Measurements from ENCODE around the gene BHLHE23.

BHLHE23 gene

GRCh38 chr20:62994869-62995281 is 11.9 kb downstream of the BHLHE23 start:
- TF ChIP-seq, protein P1, sequence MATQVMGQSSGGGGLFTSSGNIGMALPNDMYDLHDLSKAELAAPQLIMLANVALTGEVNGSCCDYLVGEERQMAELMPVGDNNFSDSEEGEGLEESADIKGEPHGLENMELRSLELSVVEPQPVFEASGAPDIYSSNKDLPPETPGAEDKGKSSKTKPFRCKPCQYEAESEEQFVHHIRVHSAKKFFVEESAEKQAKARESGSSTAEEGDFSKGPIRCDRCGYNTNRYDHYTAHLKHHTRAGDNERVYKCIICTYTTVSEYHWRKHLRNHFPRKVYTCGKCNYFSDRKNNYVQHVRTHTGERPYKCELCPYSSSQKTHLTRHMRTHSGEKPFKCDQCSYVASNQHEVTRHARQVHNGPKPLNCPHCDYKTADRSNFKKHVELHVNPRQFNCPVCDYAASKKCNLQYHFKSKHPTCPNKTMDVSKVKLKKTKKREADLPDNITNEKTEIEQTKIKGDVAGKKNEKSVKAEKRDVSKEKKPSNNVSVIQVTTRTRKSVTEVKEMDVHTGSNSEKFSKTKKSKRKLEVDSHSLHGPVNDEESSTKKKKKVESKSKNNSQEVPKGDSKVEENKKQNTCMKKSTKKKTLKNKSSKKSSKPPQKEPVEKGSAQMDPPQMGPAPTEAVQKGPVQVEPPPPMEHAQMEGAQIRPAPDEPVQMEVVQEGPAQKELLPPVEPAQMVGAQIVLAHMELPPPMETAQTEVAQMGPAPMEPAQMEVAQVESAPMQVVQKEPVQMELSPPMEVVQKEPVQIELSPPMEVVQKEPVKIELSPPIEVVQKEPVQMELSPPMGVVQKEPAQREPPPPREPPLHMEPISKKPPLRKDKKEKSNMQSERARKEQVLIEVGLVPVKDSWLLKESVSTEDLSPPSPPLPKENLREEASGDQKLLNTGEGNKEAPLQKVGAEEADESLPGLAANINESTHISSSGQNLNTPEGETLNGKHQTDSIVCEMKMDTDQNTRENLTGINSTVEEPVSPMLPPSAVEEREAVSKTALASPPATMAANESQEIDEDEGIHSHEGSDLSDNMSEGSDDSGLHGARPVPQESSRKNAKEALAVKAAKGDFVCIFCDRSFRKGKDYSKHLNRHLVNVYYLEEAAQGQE (IDR thresholded peaks at IDR 0.05; ENCODE audit: insufficient read depth in 1 of 2, low read depth in 2 of 2, low read length in 2 of 2) = no peak
- TF ChIP-seq TAF1 (IDR thresholded peaks at IDR 0.05; ENCODE audit: borderline replicate concordance, insufficient read depth, low read length) (no peak), POLR2AphosphoS5 (IDR thresholded peaks at IDR 0.05; ENCODE audit: low read depth, low read length) (no peak), FOXP2 (optimal IDR thresholded peaks at IDR 0.05; ENCODE audit: borderline replicate concordance, extremely low read depth, extremely low read length, insufficient read depth) (no peak), SIN3A (IDR thresholded peaks at IDR 0.05; ENCODE audit: borderline replicate concordance, insufficient read depth, low read length) (no peak)

DNA sequence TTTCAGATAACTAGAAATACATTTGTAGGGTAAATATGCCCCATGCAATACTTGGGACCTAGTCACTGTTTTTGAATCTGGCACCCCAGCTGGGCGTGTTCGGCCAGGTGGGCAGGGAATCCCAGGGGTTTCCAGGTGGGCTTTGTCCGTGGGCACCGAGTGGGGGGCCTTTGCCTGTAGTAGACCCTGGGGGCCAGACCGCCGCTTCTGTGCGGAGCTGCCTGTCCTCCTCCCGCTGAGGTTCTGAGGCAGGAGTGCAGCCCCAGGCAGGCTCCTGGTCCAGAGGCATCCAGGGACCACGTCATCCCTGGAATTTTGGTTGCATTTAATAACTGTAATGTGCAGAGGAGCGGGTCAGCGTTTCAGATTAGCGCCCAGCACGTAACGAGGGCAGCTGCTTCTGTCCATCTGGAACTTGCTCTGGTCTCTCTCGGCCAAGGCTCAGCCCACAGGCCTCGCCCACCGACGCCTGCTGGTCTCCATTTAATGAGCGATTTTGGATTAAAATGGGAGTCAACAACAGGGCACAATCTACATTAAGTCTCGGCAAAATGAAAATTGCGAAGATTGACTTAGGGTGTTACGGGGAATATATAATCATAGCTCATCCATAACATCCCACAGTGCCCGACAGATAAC is 12.8 kb downstream of the BHLHE23 start:
- TF ChIP-seq POLR2AphosphoS5 (IDR thresholded peaks at IDR 0.05; ENCODE audit: low read depth, low read length) (no peak), SIN3A (IDR thresholded peaks at IDR 0.05; ENCODE audit: borderline replicate concordance, insufficient read depth, low read length) (no peak), FOXP2 (optimal IDR thresholded peaks at IDR 0.05; ENCODE audit: borderline replicate concordance, extremely low read depth, extremely low read length, insufficient read depth) (no peak), TAF1 (IDR thresholded peaks at IDR 0.05; ENCODE audit: borderline replicate concordance, insufficient read depth, low read length) (no peak)
- TF ChIP-seq, protein P1 (IDR thresholded peaks at IDR 0.05; ENCODE audit: insufficient read depth in 1 of 2, low read depth in 2 of 2, low read length in 2 of 2) = no peak

GRCh38 chr20:62991863-62992262 is 14.9 kb downstream of the BHLHE23 start:
- TF ChIP-seq, protein P1 (IDR thresholded peaks at IDR 0.05; ENCODE audit: insufficient read depth in 1 of 2, low read depth in 2 of 2, low read length in 2 of 2) = no peak
- no peak for TF ChIP-seq FOXP2 (optimal IDR thresholded peaks at IDR 0.05; ENCODE audit: borderline replicate concordance, extremely low read depth, extremely low read length, insufficient read depth)
- TF ChIP-seq POLR2AphosphoS5 (IDR thresholded peaks at IDR 0.05; ENCODE audit: low read depth, low read length) = no peak
- TF ChIP-seq TAF1 (IDR thresholded peaks at IDR 0.05; ENCODE audit: borderline replicate concordance, insufficient read depth, low read length) = no peak
- TF ChIP-seq SIN3A (IDR thresholded peaks at IDR 0.05; ENCODE audit: borderline replicate concordance, insufficient read depth, low read length) = no peak

- no peak for TF ChIP-seq FOXP2 (optimal IDR thresholded peaks at IDR 0.05; ENCODE audit: borderline replicate concordance, extremely low read depth, extremely low read length, insufficient read depth)
- TF ChIP-seq POLR2AphosphoS5 (IDR thresholded peaks at IDR 0.05; ENCODE audit: low read depth, low read length) = no peak
- no peak for TF ChIP-seq TAF1 (IDR thresholded peaks at IDR 0.05; ENCODE audit: borderline replicate concordance, insufficient read depth, low read length)
- TF ChIP-seq SIN3A (IDR thresholded peaks at IDR 0.05; ENCODE audit: borderline replicate concordance, insufficient read depth, low read length) = no peak
- TF ChIP-seq, protein P1 (IDR thresholded peaks at IDR 0.05; ENCODE audit: insufficient read depth in 1 of 2, low read depth in 2 of 2, low read length in 2 of 2) = no peak
These were observed 15.5 kb downstream of the BHLHE23 start for GRCh38 chr20:62991196-62991807.
